Cerebellar nuclear complex (tissue), 1 donor: ENCODE data around the gene SAMM50.
"Not testable (repeated sequence)": the region's sequence is repeated elsewhere in the genome, so short reads cannot be mapped to it uniquely, and the experiment has no call there.

Experiments used
- DNase-seq, 2 experiments: peaks; one replicate each; lab custom pipeline; 2025; lab: John Stamatoyannopoulos, UW

The SAMM50 gene

DNA sequence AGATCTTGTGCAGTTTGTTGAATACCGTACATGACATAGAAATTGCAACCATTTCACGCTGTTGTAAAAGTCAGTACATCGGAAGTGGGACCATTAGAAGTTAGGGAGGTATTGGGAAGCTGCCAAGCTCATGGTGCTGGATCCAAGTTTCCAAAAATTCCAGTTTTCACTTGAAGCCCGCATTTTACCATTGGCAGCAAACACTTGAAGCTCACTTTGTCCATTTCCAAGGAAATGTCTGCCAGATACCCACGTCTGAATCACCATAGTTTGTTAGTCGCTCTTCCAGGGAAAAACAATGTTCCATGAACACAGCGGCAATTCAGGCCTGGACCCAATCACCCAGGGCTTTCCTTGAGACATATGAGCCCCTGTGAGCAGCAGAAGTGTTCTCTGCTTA, 46.3 kb downstream of the SAMM50 start:
- no peak for DNase-seq

DNA sequence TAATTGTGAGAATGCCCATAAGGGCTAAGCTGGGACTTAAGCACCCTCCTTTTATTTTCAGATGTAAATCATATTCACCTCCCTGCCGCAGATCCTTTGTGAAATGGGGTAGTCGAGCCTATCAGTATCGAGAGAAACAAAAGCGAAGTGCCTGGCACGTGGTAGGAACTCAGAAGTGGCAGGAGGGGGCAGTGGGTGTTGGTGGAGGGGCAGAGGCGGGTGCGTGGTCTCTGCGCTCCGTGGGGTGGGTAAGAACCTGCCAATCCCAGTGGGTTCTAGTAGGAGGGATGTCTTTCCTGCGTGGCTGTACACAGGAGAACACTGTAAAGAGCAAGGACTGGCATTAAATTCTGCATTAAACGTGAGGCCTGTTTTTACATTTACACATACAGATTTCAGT, 47.1 kb downstream of the SAMM50 start:
- no peak for DNase-seq

DNA sequence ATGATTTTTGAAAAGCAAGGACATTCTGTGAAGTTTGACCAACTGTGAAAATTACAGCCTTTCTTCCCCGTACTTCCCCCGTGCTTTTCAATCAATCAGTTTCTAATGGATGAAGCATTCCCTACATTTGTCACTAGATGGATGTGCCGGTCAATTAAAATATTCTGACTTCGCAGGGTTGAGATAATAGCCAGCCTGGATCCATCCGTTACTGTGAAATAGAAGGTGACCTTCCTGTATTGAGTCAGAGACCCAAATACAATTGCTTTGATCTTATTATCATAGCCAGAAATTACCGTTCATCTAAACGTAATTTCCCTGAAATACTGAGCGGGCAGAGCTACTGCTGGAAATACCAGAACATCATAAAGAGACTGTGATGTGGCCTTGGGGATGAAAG, 47.8 kb downstream of the SAMM50 start:
- no peak for DNase-seq

DNA sequence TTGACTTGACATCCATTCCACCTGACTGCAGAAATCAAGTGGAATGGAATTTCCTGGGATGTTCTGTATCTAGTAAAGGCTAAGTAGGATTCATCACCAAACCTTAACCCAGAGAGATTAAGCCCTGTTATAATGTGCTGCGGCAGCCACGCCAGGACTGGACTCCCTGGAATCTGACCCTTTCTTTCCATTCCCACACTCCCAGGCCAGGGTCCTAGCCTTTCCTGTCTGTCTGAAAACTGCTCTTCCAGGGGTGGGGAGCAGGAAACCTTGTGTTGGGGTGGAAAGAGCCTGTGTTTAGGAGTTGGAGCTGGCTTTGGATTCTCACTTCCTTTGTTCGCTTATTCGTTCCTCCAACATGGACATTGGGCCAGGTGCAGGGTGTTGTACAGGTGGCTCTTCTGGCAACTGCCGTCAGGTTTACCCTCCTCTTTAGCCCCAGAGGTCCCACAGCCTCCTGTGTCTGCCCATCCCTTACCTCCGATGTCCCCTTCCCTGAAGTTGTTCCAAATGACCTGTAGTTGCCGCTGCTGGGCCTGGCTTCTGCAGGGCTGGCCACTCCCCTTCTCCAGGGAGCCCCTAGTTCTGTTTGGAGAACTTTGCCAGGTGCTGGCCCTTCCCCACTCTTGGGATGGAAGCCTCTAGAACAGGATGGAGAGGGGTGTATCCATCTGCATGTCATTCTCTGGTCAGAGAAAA, 48.3 kb downstream of the SAMM50 start:
- DNase-seq: no peak

DNA sequence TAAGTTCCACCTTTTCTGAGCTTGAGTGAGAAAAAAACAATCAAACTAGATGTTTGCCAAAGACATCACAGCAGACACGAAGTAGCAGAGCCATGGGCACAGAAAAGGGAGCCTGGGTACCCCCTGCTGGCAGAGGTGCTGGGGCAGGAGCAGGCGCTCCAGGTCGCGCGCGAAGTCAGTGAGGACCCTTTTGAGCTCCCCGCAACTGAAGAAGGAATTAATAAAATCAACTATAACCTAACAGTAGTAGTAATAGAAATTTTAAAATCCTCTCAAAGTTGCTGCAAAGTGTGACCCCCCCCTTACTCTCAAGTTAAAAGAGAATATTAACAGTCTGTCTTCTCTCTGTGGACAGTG, 48.8 kb downstream of the SAMM50 start:
- no peak for DNase-seq

DNA sequence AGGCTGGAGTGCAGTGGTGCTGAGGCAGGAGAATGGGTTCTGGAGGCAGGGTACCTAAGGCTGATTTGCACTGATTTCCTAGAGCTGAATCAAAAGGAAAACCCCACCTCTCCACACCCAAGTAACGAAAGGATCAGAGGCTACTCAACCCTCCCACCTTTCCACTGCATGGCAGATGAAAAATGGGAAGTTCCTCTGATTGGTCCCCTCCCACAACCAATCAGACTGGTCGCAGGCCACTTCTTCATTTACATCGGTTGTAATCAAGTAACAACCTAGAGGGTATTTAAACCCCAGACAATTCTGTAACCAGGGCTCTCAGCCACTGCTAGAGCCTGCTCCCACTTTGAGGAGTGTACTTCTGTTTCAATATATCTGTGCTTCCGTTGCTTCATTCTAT, 50.3 kb downstream of the SAMM50 start:
- DNase-seq: no peak

DNA sequence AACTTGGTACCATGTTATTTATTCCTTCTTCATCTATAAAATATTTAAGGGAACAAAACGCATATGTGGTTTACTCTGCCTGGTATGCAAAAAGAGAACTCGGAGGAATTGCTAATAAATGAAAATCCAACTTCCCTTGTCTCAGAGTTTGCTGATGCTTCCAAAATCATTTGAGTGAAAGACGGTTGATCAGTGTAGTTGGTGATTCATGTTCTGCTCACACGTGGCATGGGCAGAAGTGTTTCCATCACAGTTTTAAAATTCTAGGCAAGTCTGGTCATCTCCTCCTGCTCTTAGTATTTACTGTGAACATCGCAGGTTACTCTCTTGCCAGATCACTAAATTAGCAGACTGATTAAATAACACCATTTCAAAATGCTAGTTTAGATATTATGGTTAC, 56.9 kb downstream of the SAMM50 start:
- DNase-seq: no peak

DNA sequence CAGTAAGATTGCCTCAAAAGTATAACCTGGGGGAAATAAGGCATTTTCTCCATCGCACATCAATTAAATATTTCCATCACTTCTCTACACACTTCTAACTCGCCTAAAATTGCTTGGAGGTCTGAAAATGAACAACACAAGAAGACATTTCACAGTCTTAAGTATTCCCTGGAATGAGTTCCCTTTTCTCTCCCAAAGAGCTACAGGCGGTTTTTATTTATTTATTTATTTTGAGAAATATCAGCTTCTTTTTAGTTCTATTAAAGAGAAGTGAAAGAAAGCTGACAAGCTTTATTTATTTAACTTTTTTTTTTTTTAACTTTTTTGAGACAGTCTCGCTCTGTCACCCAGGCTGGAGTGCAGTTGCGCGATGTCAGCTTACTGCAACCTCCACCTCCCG, 57.3 kb downstream of the SAMM50 start:
- DNase-seq: no peak

DNA sequence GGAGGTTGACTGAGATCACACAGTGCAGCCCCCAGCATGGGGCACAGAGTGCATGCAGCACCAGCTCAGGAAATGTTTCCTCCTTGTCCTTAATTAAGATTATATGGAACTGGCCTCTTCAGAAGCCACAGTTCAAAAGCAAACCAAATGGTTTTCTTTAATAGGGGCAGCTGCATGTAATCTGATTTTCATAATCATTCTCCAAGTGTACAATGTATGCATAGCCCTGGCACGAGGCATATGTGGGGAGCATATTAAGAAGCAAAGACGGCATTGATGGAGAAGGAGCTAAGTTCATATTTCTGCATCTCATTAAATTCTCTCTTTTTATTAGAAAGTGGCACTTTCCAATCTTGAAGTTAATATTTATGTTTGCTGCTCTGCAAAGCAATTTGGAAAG, 59.0 kb downstream of the SAMM50 start:
- DNase-seq: no peak

DNA sequence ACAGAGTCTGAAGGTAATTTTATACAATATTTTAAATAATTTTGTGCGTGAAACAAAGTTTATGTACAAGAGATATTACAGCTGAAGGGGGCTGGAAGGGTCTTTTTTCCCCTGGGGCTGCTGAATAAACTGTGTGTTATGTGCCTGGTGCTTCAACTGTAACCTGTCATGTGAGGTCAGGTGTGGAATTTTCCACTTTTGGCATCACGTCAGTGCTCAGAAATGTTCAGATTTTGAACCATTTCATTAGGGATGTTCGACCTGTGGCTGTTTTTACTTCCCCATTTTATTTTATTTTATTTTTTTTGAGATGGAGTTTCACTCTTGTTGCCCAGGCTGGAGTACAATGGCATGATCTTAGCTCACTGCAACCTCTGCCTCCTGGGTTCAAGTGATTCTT, 61.3 kb downstream of the SAMM50 start:
- DNase-seq: not testable (repeated sequence)

DNA sequence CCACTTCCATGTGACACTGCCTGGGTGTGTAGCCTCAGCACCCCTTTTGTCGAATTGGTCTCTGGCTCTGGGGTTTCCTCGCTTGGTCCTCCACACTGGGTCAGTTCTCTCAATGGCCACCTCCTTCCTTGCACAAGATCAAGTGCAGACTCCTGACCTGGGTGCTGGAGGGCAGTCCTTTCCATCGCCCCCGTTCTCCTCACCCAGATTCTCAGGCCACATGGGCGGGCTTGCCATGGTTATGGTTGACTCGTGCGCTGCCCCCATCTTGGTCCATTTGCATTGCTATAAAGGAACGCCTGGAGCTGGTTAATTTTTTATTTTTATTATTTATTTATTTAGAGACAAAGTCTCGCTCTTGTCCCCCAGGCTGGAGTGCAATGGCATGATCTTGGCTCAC, 63.4 kb downstream of the SAMM50 start:
- DNase-seq: no peak

DNA sequence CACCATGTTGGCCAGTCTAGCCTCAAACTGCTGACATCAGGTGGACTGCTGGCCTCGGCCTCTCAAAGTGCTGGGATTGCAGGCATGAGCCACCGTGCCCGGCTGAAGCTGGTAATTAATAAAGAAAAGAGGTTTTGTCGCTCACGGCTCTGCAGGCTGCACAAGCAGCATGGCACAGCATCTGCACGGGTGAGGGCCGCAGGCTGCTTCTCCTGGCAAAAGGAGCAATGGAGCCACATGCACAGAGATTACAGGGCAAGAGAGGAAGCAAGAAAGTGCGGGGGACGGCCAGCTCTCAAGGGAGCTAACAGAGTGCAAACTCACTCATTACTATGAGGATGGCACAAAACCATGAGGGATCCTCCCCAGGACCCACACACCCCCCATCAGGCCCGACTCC, 64.2 kb downstream of the SAMM50 start:
- DNase-seq: no peak

DNA sequence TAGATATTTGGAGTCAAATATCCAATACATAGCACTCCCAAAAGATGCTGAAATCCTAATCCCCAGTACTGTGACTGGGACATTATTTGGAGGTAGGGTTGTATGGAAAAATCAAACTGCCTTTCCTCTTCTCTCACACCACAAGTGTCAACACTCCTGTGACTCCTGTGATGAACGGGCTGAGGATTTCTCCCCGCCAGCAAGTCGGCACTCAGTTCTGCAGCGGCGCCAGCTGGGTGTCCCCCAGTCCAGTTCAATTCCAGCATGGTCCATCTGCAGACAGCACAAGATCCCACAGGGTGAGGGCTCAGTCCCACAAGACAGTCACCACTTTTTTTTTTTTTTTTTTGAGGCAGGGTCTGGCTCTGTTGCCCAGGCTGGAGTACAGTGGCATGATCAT, 64.6 kb downstream of the SAMM50 start:
- no peak for DNase-seq

DNA sequence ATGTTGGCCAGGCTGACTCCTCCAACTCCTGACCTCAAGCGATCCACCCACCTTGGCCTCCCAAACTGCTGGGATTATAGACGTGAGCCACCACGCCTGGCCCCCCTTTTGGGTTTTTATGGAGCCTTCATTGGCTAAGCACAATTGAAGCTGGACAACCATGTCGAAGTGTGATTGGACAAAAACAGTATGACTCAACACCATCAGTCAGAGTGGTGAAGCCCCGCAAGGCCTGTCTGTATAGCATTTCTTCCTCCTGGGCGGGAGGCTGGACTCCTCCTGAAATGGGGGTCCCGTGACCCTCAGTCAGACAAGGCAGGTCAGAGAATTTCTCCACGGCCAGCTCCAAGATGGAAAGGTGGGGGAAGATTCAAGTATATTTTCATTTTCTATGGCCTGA, 65.7 kb downstream of the SAMM50 start:
- DNase-seq: no peak

DNA sequence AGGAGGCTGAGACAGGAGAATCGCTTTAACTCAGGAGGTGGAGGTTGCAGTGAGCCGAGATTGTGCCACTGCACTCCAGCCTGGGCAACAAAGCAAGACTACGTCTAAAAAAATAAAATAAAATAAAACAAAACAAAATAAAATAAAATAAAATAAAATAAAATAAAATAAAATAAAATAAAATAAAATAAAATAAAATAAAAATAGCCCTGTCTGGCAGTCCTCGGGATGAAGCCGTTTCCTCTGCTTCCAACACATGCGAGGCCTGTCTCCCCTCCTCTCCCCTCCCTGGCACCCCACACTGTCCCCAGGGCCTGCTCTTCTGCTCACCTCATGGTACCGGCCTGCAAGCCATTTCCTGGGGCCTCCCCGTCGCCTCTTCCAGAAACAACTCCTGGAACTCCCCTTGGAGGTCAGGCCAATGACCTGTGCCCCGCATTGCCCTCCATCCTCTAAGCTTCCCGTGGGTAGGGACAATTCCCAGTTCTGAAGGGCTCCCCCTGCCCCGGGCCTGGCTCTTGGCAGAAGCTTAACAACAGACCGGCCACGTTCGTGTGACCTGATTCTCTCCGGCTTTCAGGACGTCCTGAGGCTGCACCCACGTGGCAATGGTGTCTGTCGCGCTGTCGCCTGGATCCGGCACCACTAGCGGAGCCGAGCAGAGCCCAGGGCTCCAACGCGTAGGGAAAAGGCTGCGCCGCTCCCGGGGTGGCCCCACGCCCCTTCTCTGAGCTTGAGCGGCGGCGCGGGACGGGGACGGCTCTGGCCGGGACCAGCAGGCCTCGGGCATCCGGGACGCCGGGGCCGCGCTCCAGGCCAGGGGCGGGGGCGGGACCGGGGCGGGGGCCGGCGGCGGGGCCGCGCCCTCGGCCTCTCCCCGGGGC, 68.4 kb downstream of the SAMM50 start:
- DNase-seq: no peak

DNA sequence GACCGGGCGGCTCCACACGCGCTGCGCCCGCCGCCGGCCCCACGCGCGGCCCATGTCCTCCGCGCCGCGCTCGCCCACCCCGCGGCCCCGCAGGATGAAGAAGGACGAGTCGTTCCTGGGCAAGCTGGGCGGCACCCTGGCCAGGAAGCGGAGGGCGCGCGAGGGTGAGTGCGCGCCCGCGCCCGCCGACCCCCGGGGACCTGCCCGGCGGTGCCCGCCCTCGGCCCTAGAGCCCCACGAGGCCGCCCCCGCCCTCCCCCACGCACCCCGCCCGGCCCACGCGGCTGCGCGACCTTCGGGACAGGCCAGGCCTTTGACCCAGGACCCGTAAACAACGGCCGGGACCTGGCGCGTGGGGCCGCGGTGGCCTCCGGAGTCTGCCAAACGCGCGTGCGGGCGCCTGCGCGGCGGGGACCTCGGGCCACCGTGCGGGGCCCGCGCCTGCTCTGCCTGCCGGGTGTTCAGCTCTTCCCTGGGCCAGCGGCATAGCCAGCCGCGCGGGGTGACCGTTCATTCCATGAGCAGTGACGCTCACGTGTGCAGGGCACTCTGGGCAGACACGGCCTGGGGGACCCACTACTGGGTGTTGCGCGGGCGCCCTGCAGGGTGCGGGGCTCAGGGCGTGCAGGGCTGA, 69.2 kb downstream of the SAMM50 start, which contains the start of gene PARVB:
TSS of gene PARVB (plus strand) at position 15 of the 634 bp plus-strand sequence. CDS start at position 53, 38 bp downstream.
- DNase-seq: no peak

DNA sequence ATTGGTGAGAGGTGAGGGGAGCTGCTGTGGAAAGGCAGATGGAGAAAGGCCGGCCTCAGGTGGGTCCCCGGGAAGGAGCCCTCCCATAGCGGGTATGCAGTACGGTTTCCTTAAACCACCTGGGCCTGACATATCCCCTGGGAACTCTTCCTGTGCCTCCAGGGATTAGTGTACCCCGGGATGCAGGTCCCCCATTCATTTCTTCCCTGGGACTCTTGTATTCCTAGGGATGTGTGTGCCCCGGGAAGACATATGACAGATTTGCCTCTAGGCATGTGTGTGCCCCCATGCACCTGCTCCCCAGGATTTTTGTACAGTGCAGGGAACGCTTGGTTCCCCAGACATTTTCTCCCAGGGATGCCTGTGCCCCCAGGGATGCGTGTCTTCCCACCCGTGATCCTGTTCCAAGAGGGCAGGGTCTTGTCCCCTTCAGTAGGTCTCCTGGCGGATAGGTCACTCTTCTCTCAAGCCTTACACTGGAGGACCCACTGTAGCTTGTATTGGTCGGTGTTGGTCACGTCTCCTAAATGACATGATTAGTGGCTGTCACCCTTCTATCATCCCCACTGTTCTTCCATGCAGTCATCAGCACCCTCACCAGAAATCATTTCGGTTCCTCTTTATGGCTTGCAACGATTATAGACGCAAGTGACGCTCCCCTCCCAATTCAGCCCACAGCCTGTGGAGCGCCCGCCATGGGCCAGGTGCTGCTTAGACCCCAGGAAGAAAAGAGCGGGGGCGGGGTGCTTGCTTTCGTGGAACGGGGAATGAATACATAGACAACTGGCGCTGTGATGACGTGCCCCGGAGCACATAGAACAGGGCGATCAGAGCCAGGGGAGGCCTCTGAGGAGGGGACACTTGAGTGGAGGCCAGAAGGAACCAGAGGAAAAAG, 70.2 kb downstream of the SAMM50 start:
- DNase-seq: no peak

DNA sequence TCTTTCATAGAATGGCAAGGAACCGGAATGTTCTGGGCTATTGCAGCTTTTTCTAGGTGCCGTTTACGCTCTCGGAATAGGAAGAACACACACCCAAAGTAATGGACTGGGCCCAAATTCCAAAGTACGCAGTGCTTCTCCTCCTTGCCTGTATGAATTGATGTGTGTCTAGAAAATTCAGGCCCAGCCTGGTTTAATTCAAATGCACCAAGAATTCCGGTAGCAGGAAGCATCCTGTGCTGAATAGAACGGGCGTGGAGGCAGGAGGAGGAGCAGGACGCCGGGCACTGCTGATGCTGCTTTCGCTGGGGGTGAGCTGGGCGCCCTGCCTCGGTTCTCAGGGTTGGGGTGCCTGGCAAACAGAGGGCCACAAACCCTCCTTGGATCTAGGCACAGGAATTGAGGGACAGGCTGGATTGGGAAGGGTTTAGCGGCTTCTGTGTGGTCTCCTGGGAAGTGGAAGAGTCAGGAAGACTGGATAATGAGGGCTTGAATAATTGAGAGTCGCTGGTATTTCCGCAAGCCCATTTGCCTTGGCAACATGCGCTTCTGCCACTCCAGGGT, 70.9 kb downstream of the SAMM50 start:
- no peak for DNase-seq

DNA sequence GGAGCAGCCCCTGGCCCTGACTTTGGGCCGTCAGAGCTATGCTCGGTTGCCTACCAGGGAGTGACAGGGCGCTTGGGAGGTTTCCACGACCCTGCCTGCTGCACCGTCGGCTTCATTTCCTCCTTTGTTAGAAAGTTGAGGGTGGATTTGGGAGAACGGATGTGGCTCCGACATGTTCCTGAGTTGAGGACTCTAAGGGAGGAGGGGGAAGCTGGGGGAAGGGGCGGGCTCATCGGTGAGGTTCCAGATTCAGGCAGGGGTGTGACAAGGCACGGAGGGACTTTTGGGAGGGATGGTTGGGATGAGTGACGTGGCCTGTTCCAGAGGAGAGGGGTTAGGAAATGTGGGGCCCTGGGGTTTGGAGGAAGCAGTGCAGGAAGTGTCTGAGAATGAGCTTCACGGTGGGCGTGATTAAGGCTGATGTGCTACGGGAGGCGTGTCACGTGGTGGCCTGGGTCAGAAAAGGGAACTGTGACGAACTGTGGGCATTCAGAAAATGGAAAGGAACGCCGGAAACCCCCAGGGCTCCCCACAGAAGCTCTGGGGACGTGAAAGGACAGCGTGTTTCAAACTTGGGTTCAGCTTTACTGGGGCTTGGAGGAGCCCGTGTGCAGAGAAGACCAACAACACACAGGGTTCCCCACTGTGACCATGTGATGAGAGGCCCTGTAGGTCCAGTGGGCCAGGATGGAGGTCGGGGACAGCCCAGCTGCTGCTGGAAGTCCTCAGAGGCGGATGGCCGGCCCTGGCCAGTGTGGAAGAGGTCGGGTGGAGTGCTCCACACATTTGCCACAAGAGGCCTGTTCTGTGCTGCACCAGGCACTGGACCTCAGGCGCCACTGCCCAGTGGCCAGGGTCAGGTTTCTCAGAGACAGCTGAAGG, 71.6 kb downstream of the SAMM50 start:
- no peak for DNase-seq

DNA sequence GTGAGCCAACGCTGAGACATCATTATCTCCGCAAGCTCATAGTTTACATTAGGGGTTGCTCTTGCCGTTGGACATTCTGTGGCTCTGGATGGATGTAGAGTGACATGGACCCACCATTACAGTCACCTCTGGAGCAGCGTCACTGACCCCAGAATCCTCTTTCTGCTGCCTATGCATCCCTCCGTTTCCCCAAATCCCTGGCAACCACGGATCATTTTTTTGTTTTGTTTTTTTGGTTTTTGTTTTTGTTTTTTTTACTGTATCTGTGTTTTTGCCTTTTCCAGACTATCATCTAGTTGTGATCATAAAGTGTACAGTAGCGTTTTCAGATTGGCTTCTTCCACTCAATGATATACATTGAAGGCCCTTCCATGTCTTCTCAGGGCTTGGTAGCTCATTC, 72.8 kb downstream of the SAMM50 start:
- no peak for DNase-seq

DNA sequence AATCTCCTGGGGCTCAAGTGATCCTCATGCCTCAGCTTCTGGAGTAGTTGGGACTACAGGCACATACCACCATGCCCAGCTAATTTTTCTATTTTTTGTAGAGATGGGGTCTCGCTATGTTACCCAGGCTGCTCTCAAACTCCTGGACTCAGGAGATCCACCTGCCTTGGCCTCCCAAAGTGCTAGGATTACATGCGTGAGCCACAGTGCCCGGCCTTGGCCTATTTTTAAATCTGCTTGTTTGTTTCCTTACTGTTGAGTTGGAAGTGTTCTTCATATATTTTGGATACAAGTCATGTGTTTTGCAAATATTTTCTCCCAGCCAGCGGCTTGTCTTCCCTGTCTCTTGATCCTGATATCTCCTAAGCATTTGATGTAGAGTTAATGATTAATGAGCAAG, 73.8 kb downstream of the SAMM50 start:
- DNase-seq: no peak
